K562 (cell line): ENCODE results near the gene AOC1. TPM values are rescaled to one million over a fixed set of nuclear protein-coding genes. Genes with fewer than 3 reads are reported as not detected.

ENCODE experiments used
- HNRNPLL ChIP-seq: fragments of 200-400 bp; formaldehyde crosslinking; IDR thresholded peaks from 2 replicates; pipeline ENCODE4 v1.6.1; 2017; ENCODE audit warnings: low read length, low read depth, mild to moderate bottlenecking; ENCODE audit not compliant: poor library complexity, severe bottlenecking
- ZNF407 ChIP-seq: fragments of 450-650 bp; IDR thresholded peaks from 2 replicates; pipeline ENCODE4 v1.6.1; 2016; ENCODE audit warnings: low read depth
- polyA plus RNA-seq, 8 experiments: library from polyadenylated mRNA; depleted of rRNA in 4 of 8; stranded (reverse) in 5 of 8; unstranded in 3 of 8; fragments of >200 nt; fragmentation: Nextera tagmentation in 2 of 8; fragmentation: Illumina TruSeq in 1 of 8; extraction: Ambion mirVana in 2 of 8; extraction: Trizol in 1 of 8; gene quantifications; 2 replicates each; pipeline versions ENCODE4 v1.2.1 to v1.2.3, GENCODE V29; 2011 to 2014; ENCODE audit warnings: inconsistent platforms in 1 of 8, missing spikeins in 1 of 8
- total RNA-seq, 7 experiments: library from RNA; depleted of rRNA in 6 of 7; stranded (reverse); fragments of >200 nt in 6 of 7; fragmentation: Illumina TruSeq in 2 of 7; extraction: Trizol in 2 of 7; gene quantifications; 2 replicates each; pipeline versions ENCODE4 v1.2.1 to v1.2.3, GENCODE V29; 2011 to 2021; ENCODE audit warnings: low replicate concordance in 1 of 7
- TF ChIP-seq, protein P1 (sequence below): sonication (generic); formaldehyde crosslinking; IDR thresholded peaks from 2 replicates; pipeline ENCODE4 v1.8.0; 2022; ENCODE audit warnings: mild to moderate bottlenecking, missing genetic modification reagents
- TF ChIP-seq, protein P2 (sequence below), 2 experiments: fragments of 450-650 bp in 1 of 2; sonication (generic) in 1 of 2; formaldehyde crosslinking in 1 of 2; IDR thresholded peaks; 2 replicates each; pipeline versions ENCODE4 v1.7.1 to v1.9.0; 2016 to 2022; ENCODE audit warnings: inconsistent platforms in 1 of 2, mild to moderate bottlenecking in 1 of 2, missing genetic modification reagents in 1 of 2

Gene AOC1
- total and polyA plus RNA-seq, 9 of the 15 experiments (the other 6 are each of a cell fraction or from before 2014, with no cell fraction given), result not detected

- TF ChIP-seq, protein P1, sequence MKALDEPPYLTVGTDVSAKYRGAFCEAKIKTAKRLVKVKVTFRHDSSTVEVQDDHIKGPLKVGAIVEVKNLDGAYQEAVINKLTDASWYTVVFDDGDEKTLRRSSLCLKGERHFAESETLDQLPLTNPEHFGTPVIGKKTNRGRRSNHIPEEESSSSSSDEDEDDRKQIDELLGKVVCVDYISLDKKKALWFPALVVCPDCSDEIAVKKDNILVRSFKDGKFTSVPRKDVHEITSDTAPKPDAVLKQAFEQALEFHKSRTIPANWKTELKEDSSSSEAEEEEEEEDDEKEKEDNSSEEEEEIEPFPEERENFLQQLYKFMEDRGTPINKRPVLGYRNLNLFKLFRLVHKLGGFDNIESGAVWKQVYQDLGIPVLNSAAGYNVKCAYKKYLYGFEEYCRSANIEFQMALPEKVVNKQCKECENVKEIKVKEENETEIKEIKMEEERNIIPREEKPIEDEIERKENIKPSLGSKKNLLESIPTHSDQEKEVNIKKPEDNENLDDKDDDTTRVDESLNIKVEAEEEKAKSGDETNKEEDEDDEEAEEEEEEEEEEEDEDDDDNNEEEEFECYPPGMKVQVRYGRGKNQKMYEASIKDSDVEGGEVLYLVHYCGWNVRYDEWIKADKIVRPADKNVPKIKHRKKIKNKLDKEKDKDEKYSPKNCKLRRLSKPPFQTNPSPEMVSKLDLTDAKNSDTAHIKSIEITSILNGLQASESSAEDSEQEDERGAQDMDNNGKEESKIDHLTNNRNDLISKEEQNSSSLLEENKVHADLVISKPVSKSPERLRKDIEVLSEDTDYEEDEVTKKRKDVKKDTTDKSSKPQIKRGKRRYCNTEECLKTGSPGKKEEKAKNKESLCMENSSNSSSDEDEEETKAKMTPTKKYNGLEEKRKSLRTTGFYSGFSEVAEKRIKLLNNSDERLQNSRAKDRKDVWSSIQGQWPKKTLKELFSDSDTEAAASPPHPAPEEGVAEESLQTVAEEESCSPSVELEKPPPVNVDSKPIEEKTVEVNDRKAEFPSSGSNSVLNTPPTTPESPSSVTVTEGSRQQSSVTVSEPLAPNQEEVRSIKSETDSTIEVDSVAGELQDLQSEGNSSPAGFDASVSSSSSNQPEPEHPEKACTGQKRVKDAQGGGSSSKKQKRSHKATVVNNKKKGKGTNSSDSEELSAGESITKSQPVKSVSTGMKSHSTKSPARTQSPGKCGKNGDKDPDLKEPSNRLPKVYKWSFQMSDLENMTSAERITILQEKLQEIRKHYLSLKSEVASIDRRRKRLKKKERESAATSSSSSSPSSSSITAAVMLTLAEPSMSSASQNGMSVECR (CRISPR knock-in tag), result no peak
- TF ChIP-seq HNRNPLL (no peak), ZNF407 (0 out of 2 replicates have a peak, but pooled peaks have one; percentile 13)
- TF ChIP-seq, protein P2, sequence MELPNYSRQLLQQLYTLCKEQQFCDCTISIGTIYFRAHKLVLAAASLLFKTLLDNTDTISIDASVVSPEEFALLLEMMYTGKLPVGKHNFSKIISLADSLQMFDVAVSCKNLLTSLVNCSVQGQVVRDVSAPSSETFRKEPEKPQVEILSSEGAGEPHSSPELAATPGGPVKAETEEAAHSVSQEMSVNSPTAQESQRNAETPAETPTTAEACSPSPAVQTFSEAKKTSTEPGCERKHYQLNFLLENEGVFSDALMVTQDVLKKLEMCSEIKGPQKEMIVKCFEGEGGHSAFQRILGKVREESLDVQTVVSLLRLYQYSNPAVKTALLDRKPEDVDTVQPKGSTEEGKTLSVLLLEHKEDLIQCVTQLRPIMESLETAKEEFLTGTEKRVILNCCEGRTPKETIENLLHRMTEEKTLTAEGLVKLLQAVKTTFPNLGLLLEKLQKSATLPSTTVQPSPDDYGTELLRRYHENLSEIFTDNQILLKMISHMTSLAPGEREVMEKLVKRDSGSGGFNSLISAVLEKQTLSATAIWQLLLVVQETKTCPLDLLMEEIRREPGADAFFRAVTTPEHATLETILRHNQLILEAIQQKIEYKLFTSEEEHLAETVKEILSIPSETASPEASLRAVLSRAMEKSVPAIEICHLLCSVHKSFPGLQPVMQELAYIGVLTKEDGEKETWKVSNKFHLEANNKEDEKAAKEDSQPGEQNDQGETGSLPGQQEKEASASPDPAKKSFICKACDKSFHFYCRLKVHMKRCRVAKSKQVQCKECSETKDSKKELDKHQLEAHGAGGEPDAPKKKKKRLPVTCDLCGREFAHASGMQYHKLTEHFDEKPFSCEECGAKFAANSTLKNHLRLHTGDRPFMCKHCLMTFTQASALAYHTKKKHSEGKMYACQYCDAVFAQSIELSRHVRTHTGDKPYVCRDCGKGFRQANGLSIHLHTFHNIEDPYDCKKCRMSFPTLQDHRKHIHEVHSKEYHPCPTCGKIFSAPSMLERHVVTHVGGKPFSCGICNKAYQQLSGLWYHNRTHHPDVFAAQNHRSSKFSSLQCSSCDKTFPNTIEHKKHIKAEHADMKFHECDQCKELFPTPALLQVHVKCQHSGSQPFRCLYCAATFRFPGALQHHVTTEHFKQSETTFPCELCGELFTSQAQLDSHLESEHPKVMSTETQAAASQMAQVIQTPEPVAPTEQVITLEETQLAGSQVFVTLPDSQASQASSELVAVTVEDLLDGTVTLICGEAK (IDR thresholded peaks at IDR 0.05), result no peak
- TF ChIP-seq, protein P2 (CRISPR knock-in tag; IDR thresholded peaks at IDR 0.05), result no peak
Observed at GRCh38 chr7:150898475-150899011, 46.2 kb downstream of the AOC1 start (continued).
